ENCODE measurements around the gene NPPA. TPM values are rescaled to one million over a fixed set of nuclear protein-coding genes. Genes with fewer than 3 reads are reported as not detected.

The NPPA gene
- total and polyA plus RNA-seq, 3 donors from 2014 or later, result not detected

DNA sequence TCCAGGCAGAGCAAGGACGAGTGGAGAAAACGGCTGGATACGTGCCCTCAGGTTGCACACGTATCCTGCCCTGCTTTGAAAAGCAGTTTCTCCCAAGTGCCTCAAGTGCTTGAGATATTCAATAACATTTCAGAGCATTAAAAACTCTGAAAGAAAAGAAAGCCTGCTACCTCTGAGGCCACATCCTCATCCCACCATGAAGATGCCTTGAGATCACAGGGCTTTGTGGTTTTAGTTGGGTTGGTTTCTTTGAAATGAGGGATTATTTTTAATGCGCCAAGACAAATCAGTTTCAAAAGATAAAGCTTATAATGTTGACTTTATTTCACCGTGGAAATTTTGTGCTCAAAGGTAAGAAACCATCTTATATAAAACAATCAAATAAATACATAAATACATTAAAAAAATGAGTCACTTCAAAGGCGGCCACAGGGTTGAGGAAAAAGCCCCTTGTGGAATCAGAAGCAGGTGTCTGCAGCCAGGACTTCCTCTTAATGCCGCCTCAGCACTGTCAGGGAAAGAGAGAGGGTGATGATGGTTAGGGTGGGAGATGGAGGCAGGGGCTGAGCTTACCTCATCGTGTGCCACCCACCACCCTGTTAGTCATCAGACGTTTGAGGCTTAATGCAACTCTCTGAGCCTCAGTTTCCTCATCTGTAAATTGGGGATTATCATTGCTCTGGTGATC is 9.7 kb upstream of the NPPA start:
- 53 to 54% methylated on average over 10 of the region's 10 CpGs for WGBS, 2 donors
- no peak for DNase-seq
- no peak for TF ChIP-seq POLR2A (IDR thresholded peaks at IDR 0.05)
- TF ChIP-seq, protein P1, sequence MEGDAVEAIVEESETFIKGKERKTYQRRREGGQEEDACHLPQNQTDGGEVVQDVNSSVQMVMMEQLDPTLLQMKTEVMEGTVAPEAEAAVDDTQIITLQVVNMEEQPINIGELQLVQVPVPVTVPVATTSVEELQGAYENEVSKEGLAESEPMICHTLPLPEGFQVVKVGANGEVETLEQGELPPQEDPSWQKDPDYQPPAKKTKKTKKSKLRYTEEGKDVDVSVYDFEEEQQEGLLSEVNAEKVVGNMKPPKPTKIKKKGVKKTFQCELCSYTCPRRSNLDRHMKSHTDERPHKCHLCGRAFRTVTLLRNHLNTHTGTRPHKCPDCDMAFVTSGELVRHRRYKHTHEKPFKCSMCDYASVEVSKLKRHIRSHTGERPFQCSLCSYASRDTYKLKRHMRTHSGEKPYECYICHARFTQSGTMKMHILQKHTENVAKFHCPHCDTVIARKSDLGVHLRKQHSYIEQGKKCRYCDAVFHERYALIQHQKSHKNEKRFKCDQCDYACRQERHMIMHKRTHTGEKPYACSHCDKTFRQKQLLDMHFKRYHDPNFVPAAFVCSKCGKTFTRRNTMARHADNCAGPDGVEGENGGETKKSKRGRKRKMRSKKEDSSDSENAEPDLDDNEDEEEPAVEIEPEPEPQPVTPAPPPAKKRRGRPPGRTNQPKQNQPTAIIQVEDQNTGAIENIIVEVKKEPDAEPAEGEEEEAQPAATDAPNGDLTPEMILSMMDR (IDR thresholded peaks at IDR 0.05), result no peak
- peaks cover 7% of the 10 kb centered on the region for H3K27me3 ChIP-seq
- intact Hi-C loops (cut with DNase I; ENCODE audit: low total_unique reads), result no loop called here
- H3K9me3 ChIP-seq, result no peaks in the 10 kb centered on the region
- no peak overlapping the region for H3K4me3 ChIP-seq
- H3K27ac ChIP-seq, result no peak overlapping the region
- no peaks in the 10 kb centered on the region for H3K36me3 ChIP-seq (ENCODE audit: low read depth, missing control alignments)
- peaks cover 8% of the 10 kb centered on the region for H3K4me1 ChIP-seq

GRCh38 chr1:11856698-11857097 is 9.1 kb upstream of the NPPA start:
- intact Hi-C loops (cut with DNase I; ENCODE audit: low total_unique reads), result no loop called here
- H3K4me3 ChIP-seq, result no peak overlapping the region
- TF ChIP-seq, protein P1 (IDR thresholded peaks at IDR 0.05), result no peak
- TF ChIP-seq POLR2A (IDR thresholded peaks at IDR 0.05), result no peak
- H3K36me3 ChIP-seq (ENCODE audit: low read depth, missing control alignments), result no peaks in the 10 kb centered on the region
- H3K27ac ChIP-seq, result no peak overlapping the region
- no peaks in the 10 kb centered on the region for H3K9me3 ChIP-seq
- peaks cover 8% of the 10 kb centered on the region for H3K4me1 ChIP-seq
- 66 to 67% methylated on average over 3 of the region's 3 CpGs for WGBS, 2 donors
- H3K27me3 ChIP-seq, result peaks cover 7% of the 10 kb centered on the region
- DNase-seq, result no peak

- intact Hi-C loops (cut with DNase I; ENCODE audit: low total_unique reads), result no loop called here
- Histone ChIP-seq H3K9me3 (no peaks in the 10 kb centered on the region), H3K27ac (no peak overlapping the region), H3K4me3 (no peak overlapping the region), H3K27me3 (peaks cover 7% of the 10 kb centered on the region), H3K36me3 (ENCODE audit: low read depth, missing control alignments) (no peaks in the 10 kb centered on the region), H3K4me1 (peaks cover 8% of the 10 kb centered on the region)
- WGBS, 2 donors, result 82 to 83% methylated on average over 8 of the region's 8 CpGs
- TF ChIP-seq, protein P1 (IDR thresholded peaks at IDR 0.05), result no peak
- TF ChIP-seq POLR2A (IDR thresholded peaks at IDR 0.05), result no peak
- no peak for DNase-seq
Measured at GRCh38 chr1:11855430-11855829, 7.8 kb upstream of the NPPA start.

DNA sequence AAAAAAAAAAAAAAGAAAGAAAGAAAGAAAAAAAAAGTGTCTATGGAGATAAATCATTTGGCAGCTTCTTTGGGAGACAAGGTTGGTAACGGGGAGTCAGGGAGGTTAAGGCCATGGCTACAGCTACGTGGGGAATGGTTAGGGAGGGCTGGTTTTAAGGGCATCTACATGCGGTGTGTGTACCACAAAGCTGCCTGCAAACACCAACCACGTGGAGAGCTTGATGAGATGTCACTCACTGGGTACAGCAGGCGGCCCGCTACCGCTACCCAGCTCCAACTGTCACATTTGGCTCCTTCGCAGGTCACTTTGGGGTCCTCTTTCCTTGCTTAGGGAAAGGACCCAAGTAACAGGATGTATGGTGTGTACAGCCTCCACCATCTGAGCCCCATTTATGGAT is 6.9 kb upstream of the NPPA start:
- TF ChIP-seq, protein P1 (IDR thresholded peaks at IDR 0.05), result no peak
- TF ChIP-seq POLR2A (IDR thresholded peaks at IDR 0.05), result no peak
- intact Hi-C loops (cut with DNase I; ENCODE audit: low total_unique reads), result no loop called here
- Histone ChIP-seq H3K9me3 (no peaks in the 10 kb centered on the region), H3K4me1 (peaks cover 8% of the 10 kb centered on the region), H3K4me3 (no peak overlapping the region), H3K27ac (no peak overlapping the region), H3K27me3 (peaks cover 7% of the 10 kb centered on the region), H3K36me3 (ENCODE audit: low read depth, missing control alignments) (no peaks in the 10 kb centered on the region)
- no peak for DNase-seq
- WGBS, 2 donors, result 47 to 53% methylated on average over 8 of the region's 8 CpGs

GRCh38 chr1:11851180-11851579 is 3.6 kb upstream of the NPPA start:
- 66 to 80% methylated on average over 7 of the region's 7 CpGs for WGBS, 2 donors
- intact Hi-C loops (cut with DNase I; ENCODE audit: low total_unique reads), result no loop called here
- Histone ChIP-seq H3K36me3 (ENCODE audit: low read depth, missing control alignments) (no peaks in the 10 kb centered on the region), H3K4me3 (no peak overlapping the region), H3K27ac (no peak overlapping the region), H3K9me3 (no peaks in the 10 kb centered on the region), H3K4me1 (no peaks in the 10 kb centered on the region), H3K27me3 (no peaks in the 10 kb centered on the region)
- peak; percentile 33 for DNase-seq
- TF ChIP-seq, protein P1 (IDR thresholded peaks at IDR 0.05), result no peak
